OCI-LY1 (cell line): ENCODE measurements around the gene TBP.

ENCODE experiments used
- H2AFZ ChIP-seq: fragments of 200-600 bp; sonication (generic), shearing (Covaris generic); 2 replicates; pipeline ENCODE4 v1.6.0; 2014; ENCODE audit warnings: antibody characterized with exemption, mild to moderate bottlenecking, low read length
- H3F3A ChIP-seq: fragments of 200-600 bp; sonication (generic), shearing (Covaris generic); 2 replicates; pipeline ENCODE4 v1.6.0; 2014; ENCODE audit warnings: mild to moderate bottlenecking, antibody characterized with exemption, low read length, moderate library complexity; ENCODE audit not compliant: insufficient read depth
- H3K27ac ChIP-seq: fragments of 200-600 bp; sonication (generic); 2 replicates; pipeline ENCODE4 v1.5.1; 2014; ENCODE audit warnings: low read length, mixed run types, mild to moderate bottlenecking, low read depth; ENCODE audit not compliant: poor library complexity, severe bottlenecking
- H3K27me3 ChIP-seq: fragments of 200-600 bp; sonication (generic); 2 replicates; pipeline ENCODE4 v1.6.0; 2014; ENCODE audit warnings: antibody characterized with exemption, mild to moderate bottlenecking, low read length, moderate library complexity; ENCODE audit not compliant: insufficient read depth
- H3K36me3 ChIP-seq: fragments of 200-600 bp; sonication (generic); 2 replicates; pipeline ENCODE4 v1.6.1; 2014; ENCODE audit warnings: mild to moderate bottlenecking, antibody characterized with exemption, low read length, moderate library complexity, mixed read lengths; ENCODE audit not compliant: insufficient read depth
- H3K4me1 ChIP-seq: fragments of 200-600 bp; sonication (generic); 2 replicates; pipeline ENCODE4 v1.5.1; 2014; ENCODE audit warnings: mild to moderate bottlenecking, low read length, moderate library complexity; ENCODE audit not compliant: insufficient read depth, severe bottlenecking
- H3K4me2 ChIP-seq: fragments of 200-600 bp; sonication (generic), shearing (Covaris generic); 2 replicates; pipeline ENCODE4 v1.6.1; 2014; ENCODE audit warnings: low read length
- H3K4me3 ChIP-seq: fragments of 200-600 bp; sonication (generic); 2 replicates; pipeline ENCODE4 v1.5.1; 2014; ENCODE audit warnings: low read length, low read depth, mild to moderate bottlenecking, mixed read lengths; ENCODE audit not compliant: poor library complexity, severe bottlenecking
- H3K79me2 ChIP-seq: fragments of 200-600 bp; shearing (Covaris generic); 2 replicates; pipeline ENCODE4 v1.6.1; 2016; ENCODE audit warnings: mixed run types, low read length, mixed read lengths; ENCODE audit not compliant: insufficient read depth
- H3K9ac ChIP-seq: fragments of 200-600 bp; sonication (generic), shearing (Covaris generic); 2 replicates; pipeline ENCODE4 v1.6.1; 2014; ENCODE audit warnings: mild to moderate bottlenecking, low read length, mixed read lengths
- H3K9me2 ChIP-seq: fragments of 200-600 bp; sonication (generic), shearing (Covaris generic); 2 replicates; pipeline ENCODE4 v1.6.1; 2014; ENCODE audit warnings: low read depth, mild to moderate bottlenecking, low read length, mixed read lengths
- H3K9me3 ChIP-seq: fragments of 200-600 bp; shearing (Covaris generic); 2 replicates; pipeline ENCODE4 v1.6.1; 2014; ENCODE audit warnings: low read length, mixed read lengths
- H4K20me1 ChIP-seq: fragments of 200-600 bp; sonication (generic), shearing (Covaris generic); 2 replicates; pipeline ENCODE4 v1.6.0; 2016; ENCODE audit warnings: mild to moderate bottlenecking, low read length; ENCODE audit not compliant: insufficient read depth
- CTCF ChIP-seq: fragments of 200-600 bp; sonication (generic), shearing (Covaris generic); IDR thresholded peaks from 2 replicates; pipeline ENCODE4 v1.5.1; 2017; ENCODE audit warnings: mild to moderate bottlenecking, antibody characterized with exemption, low read length, moderate library complexity, mixed read lengths
- EZH2 ChIP-seq: fragments of 200-600 bp; sonication (generic), shearing (Covaris generic); IDR thresholded peaks from 2 replicates; pipeline ENCODE4 v1.8.0; 2017; ENCODE audit warnings: borderline replicate concordance, mixed run types, mild to moderate bottlenecking, antibody characterized with exemption, low read length, moderate library complexity, mixed read lengths

TBP gene

GRCh38 chr6:170561555-170561954 is 7.4 kb downstream of the TBP start:
- Histone ChIP-seq H3K4me3 (no peak overlapping the region), H3K4me1 (peaks cover under 1% of the 10 kb centered on the region), H3F3A (no peaks in the 10 kb centered on the region), H4K20me1 (no peaks in the 10 kb centered on the region), H3K9ac (no peak overlapping the region), H3K27me3 (no peaks in the 10 kb centered on the region), H2AFZ (no peak overlapping the region), H3K27ac (no peak overlapping the region), H3K9me2 (no peaks in the 10 kb centered on the region), H3K4me2 (no peak overlapping the region), H3K36me3 (peaks cover 82% of the 10 kb centered on the region), H3K79me2 (peaks cover 5% of the 10 kb centered on the region), H3K9me3 (no peaks in the 10 kb centered on the region)
- TF ChIP-seq CTCF = no peak
- no peak for TF ChIP-seq EZH2

- Histone ChIP-seq H2AFZ (no peak overlapping the region), H3K27ac (no peak overlapping the region), H3K27me3 (no peaks in the 10 kb centered on the region), H3K4me1 (no peaks in the 10 kb centered on the region), H4K20me1 (no peaks in the 10 kb centered on the region), H3F3A (no peaks in the 10 kb centered on the region; the same call in 1 of the 2 replicates), H3K9ac (no peak overlapping the region), H3K4me2 (no peak overlapping the region), H3K9me2 (no peaks in the 10 kb centered on the region), H3K9me3 (no peaks in the 10 kb centered on the region), H3K36me3 (peaks cover 82% of the 10 kb centered on the region), H3K4me3 (no peak overlapping the region), H3K79me2 (no peaks in the 10 kb centered on the region)
- TF ChIP-seq EZH2 (no peak), CTCF (no peak)
These were observed 10.9 kb downstream of the TBP start for GRCh38 chr6:170564936-170565530.

GRCh38 chr6:170572704-170573466 is 18.7 kb downstream of the TBP start:
- no peak overlapping the region for H3K4me3 ChIP-seq
- H4K20me1 ChIP-seq = no peaks in the 10 kb centered on the region
- TF ChIP-seq CTCF (no peak), EZH2 (no peak)
- no peaks in the 10 kb centered on the region for H3K79me2 ChIP-seq
- H3K4me2 ChIP-seq = no peak overlapping the region
- no peak overlapping the region for H2AFZ ChIP-seq
- no peaks in the 10 kb centered on the region for H3K9me3 ChIP-seq
- no peaks in the 10 kb centered on the region for H3K27me3 ChIP-seq
- H3K4me1 ChIP-seq = no peaks in the 10 kb centered on the region
- H3K36me3 ChIP-seq = peaks cover 81% of the 10 kb centered on the region
- H3F3A ChIP-seq = no peaks in the 10 kb centered on the region; the same call in 1 of the 2 replicates
- H3K27ac ChIP-seq = no peak overlapping the region
- no peak overlapping the region for H3K9ac ChIP-seq
- H3K9me2 ChIP-seq = no peaks in the 10 kb centered on the region
